ENCODE data around the gene CYP2W1. TPM values are rescaled to one million over a fixed set of nuclear protein-coding genes. Genes with fewer than 3 reads are reported as not detected.

The CYP2W1 gene
- total and polyA plus RNA-seq, 10 of the 15 experiments (the other 5 are each of a cell fraction or from before 2014, with no cell fraction given), result not detected

- TF ChIP-seq BCLAF1 (IDR thresholded peaks at IDR 0.05) (no peak), SUPT20H (IDR thresholded peaks at IDR 0.05; ENCODE audit: borderline replicate concordance, control insufficient read depth, low read depth, low read length) (no peak), CTCF (IDR thresholded peaks at IDR 0.05 in 2 of 3, conservative IDR thresholded peaks at IDR 0.05 in 1 of 3; ENCODE audit: control insufficient read depth in 2 of 3, extremely low read depth in 1 of 3, insufficient read depth in 1 of 3, low read depth in 3 of 3, low read length in 3 of 3) (no peak), ATF3 (IDR thresholded peaks at IDR 0.05; ENCODE audit: borderline replicate concordance, extremely low read depth, low read depth, low read length) (no peak), SIN3A (IDR thresholded peaks at IDR 0.05; ENCODE audit: low read depth, low read length) (no peak), ZSCAN29 (IDR thresholded peaks at IDR 0.05) (no peak), E2F4 (IDR thresholded peaks at IDR 0.05; ENCODE audit: low read depth, low read length) (no peak), USF2 (IDR thresholded peaks at IDR 0.05; ENCODE audit: borderline replicate concordance, low read depth, low read length) (no peak), ZBTB4 (CRISPR knock-in tag; IDR thresholded peaks at IDR 0.05) (no peak), ZNF622 (IDR thresholded peaks at IDR 0.05) (no peak), HCFC1 (IDR thresholded peaks at IDR 0.05; ENCODE audit: low read length) (no peak), YY1 (IDR thresholded peaks at IDR 0.05; ENCODE audit: low read depth, low read length) (no peak), SKIL (IDR thresholded peaks at IDR 0.05; ENCODE audit: low read depth, poor library complexity, severe bottlenecking) (no peak)
These were observed 17.3 kb downstream of the CYP2W1 start (continued) for GRCh38 chr7:999941-1000935.
